ENCODE measurements around the gene INPP5B.

The INPP5B gene

GRCh38 chr1:37840711-37841110, 106.1 kb downstream of the INPP5B start:
- no peak for DNase-seq (ENCODE audit: low spot score)

GRCh38 chr1:37839676-37840075, 107.2 kb downstream of the INPP5B start:
- no peak for DNase-seq (ENCODE audit: low spot score)

- no peak for DNase-seq (ENCODE audit: low spot score)
These were observed 110.1 kb downstream of the INPP5B start for GRCh38 chr1:37836788-37837187.

GRCh38 chr1:37831809-37832208, 115.0 kb downstream of the INPP5B start:
- no peak for DNase-seq (ENCODE audit: low spot score)

- no peak for DNase-seq (ENCODE audit: low spot score)
These were observed 115.7 kb downstream of the INPP5B start for GRCh38 chr1:37831109-37831508.

GRCh38 chr1:37828410-37829074, 118.3 kb downstream of the INPP5B start:
- no peak for DNase-seq (ENCODE audit: low spot score)

- DNase-seq (ENCODE audit: low spot score): no peak
These were observed 121.3 kb downstream of the INPP5B start for GRCh38 chr1:37825506-37825905.

GRCh38 chr1:37824001-37824400, 122.9 kb downstream of the INPP5B start:
- no peak for DNase-seq (ENCODE audit: low spot score)

GRCh38 chr1:37822906-37823815, 123.7 kb downstream of the INPP5B start:
- no peak for DNase-seq (ENCODE audit: low spot score)

GRCh38 chr1:37821481-37821880, 125.4 kb downstream of the INPP5B start:
- DNase-seq (ENCODE audit: low spot score): no peak

GRCh38 chr1:37817481-37817880, 129.4 kb downstream of the INPP5B start:
- DNase-seq (ENCODE audit: low spot score): peak; percentile 80

- DNase-seq (ENCODE audit: low spot score): peak; percentile 86
These were observed 132.6 kb downstream of the INPP5B start for GRCh38 chr1:37814252-37814651.

- DNase-seq (ENCODE audit: low spot score): no peak
These were observed 133.2 kb downstream of the INPP5B start for GRCh38 chr1:37813529-37814145.

GRCh38 chr1:37811027-37811655, 135.7 kb downstream of the INPP5B start:
- peak; percentile 76 for DNase-seq (ENCODE audit: low spot score)
